Measurements from ENCODE around the gene FAM163B.

FAM163B gene

DNA sequence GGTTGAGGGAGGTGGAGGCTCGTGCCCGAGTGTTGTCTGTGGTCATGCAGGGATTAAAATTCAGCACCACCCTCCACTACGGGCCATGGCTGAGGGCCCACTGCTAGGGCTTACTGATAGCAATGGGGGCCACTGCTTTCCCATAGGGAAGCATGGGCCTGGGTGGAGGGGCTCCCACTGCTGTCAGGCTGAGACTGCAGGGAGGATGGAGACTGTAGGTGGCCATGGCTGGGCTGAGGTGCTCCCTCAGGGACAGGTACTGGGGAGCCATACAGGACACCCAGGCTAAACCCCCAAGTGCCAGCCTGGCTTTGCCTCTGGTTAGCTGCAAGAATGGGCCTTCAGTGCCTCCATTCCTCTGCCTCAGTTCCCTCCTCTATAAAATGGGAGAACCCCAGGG lies 26.1 kb downstream of the FAM163B start:
- TF ChIP-seq ZNF239 (tag by site-specific recombination; IDR thresholded peaks at IDR 0.05) (no peak), MEIS1 (CRISPR knock-in tag; IDR thresholded peaks at IDR 0.05; ENCODE audit: borderline replicate concordance) (no peak), ZNF248 (tag by site-specific recombination; IDR thresholded peaks at IDR 0.05) (no peak), ZNF785 (tag by site-specific recombination; IDR thresholded peaks at IDR 0.05) (no peak), ZNF274 (IDR thresholded peaks at IDR 0.05; ENCODE audit: low read length) (no peak), ZNF274 (tag by site-specific recombination; IDR thresholded peaks at IDR 0.05; ENCODE audit: borderline replicate concordance) (no peak), MZF1 (tag by site-specific recombination; IDR thresholded peaks at IDR 0.05; ENCODE audit: borderline replicate concordance) (no peak), ZNF350 (tag by site-specific recombination; IDR thresholded peaks at IDR 0.05) (no peak), GLI2 (tag by site-specific recombination; IDR thresholded peaks at IDR 0.05; ENCODE audit: borderline replicate concordance, low read depth) (no peak), ZNF707 (tag by site-specific recombination; IDR thresholded peaks at IDR 0.05) (no peak), ZNF266 (tag by site-specific recombination; IDR thresholded peaks at IDR 0.05; ENCODE audit: low read depth) (no peak), PRDM1 (tag by site-specific recombination; IDR thresholded peaks at IDR 0.05) (no peak), ZNF354C (tag by site-specific recombination; IDR thresholded peaks at IDR 0.05; ENCODE audit: borderline replicate concordance, low read depth) (no peak), ZNF610 (tag by site-specific recombination; IDR thresholded peaks at IDR 0.05; ENCODE audit: borderline replicate concordance) (no peak), ZNF561 (tag by site-specific recombination; IDR thresholded peaks at IDR 0.05; ENCODE audit: borderline replicate concordance) (no peak), ZNF292 (tag by site-specific recombination; IDR thresholded peaks at IDR 0.05; ENCODE audit: borderline replicate concordance, low read depth) (no peak), KLF7 (tag by site-specific recombination; IDR thresholded peaks at IDR 0.05; ENCODE audit: borderline replicate concordance) (no peak), OVOL3 (tag by site-specific recombination; IDR thresholded peaks at IDR 0.05) (no peak)
- TF ChIP-seq, protein P1, sequence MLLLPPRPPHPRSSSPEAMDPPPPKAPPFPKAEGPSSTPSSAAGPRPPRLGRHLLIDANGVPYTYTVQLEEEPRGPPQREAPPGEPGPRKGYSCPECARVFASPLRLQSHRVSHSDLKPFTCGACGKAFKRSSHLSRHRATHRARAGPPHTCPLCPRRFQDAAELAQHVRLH (tag by site-specific recombination; IDR thresholded peaks at IDR 0.05) = no peak
- TF ChIP-seq, protein P2, sequence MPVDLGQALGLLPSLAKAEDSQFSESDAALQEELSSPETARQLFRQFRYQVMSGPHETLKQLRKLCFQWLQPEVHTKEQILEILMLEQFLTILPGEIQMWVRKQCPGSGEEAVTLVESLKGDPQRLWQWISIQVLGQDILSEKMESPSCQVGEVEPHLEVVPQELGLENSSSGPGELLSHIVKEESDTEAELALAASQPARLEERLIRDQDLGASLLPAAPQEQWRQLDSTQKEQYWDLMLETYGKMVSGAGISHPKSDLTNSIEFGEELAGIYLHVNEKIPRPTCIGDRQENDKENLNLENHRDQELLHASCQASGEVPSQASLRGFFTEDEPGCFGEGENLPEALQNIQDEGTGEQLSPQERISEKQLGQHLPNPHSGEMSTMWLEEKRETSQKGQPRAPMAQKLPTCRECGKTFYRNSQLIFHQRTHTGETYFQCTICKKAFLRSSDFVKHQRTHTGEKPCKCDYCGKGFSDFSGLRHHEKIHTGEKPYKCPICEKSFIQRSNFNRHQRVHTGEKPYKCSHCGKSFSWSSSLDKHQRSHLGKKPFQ (tag by site-specific recombination; IDR thresholded peaks at IDR 0.05) = no peak
- TF ChIP-seq, protein P3, sequence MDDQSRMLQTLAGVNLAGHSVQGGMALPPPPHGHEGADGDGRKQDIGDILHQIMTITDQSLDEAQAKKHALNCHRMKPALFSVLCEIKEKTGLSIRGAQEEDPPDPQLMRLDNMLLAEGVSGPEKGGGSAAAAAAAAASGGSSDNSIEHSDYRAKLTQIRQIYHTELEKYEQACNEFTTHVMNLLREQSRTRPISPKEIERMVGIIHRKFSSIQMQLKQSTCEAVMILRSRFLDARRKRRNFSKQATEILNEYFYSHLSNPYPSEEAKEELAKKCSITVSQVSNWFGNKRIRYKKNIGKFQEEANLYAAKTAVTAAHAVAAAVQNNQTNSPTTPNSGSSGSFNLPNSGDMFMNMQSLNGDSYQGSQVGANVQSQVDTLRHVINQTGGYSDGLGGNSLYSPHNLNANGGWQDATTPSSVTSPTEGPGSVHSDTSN (CRISPR knock-in tag; IDR thresholded peaks at IDR 0.05) = no peak
- Histone ChIP-seq H3K4me3 (ENCODE audit: low read depth, low read length) (no peak overlapping the region), H3K36me3 (ENCODE audit: control insufficient read depth in 2 of 2, insufficient read depth in 1 of 2, low read length in 2 of 2) (no peaks in the 10 kb centered on the region), H3K4me1 (ENCODE audit: control insufficient read depth, insufficient read depth, low read length) (peaks cover 13% of the 10 kb centered on the region), H3K9me3 (ENCODE audit: control insufficient read depth, insufficient read depth, low read depth, low read length) (no peaks in the 10 kb centered on the region), H3K27ac (ENCODE audit: extremely low read depth, low read depth, low read length) (no peak overlapping the region)
- ChIA-PET POLR2A (no interaction called here), CTCF (no interaction called here)

DNA sequence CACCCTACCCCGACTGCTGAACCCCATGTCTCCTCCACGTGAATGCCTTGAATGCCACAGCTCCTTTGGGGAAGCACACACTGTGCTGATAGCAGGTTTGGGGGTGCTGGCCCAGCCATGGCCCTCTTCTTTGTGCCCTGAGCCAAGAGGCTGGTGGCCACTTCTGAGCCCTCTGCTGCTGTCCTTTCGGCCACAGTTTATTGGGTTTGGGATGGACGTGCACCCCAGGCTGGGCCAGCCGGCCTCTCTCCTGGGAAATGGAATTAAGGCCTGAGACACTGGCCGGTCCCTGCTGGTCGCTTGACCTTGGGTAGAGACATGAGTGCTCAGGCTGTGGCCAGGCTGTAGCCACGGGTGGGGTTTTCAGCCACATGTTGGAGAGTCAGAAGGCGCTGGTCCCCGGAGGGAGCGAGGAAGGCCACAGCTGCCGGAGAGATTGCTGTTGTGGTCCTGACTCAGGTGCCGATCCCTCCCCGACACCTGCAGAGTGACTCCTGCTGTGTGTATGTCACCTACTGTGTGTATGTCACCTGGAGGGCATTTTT lies 26.6 kb downstream of the FAM163B start:
- ChIA-PET POLR2A (no interaction called here), CTCF (interaction anchor here (0.7 kb wide), 1 partner anchor 144 kb away, joined by 3 read pairs; no protein-coding TSS in a partner anchor)
- Histone ChIP-seq H3K27ac (ENCODE audit: extremely low read depth, low read depth, low read length) (no peak overlapping the region), H3K36me3 (ENCODE audit: control insufficient read depth in 2 of 2, insufficient read depth in 1 of 2, low read length in 2 of 2) (no peaks in the 10 kb centered on the region), H3K9me3 (ENCODE audit: control insufficient read depth, insufficient read depth, low read depth, low read length) (no peaks in the 10 kb centered on the region), H3K4me1 (ENCODE audit: control insufficient read depth, insufficient read depth, low read length) (peaks cover 13% of the 10 kb centered on the region), H3K4me3 (ENCODE audit: low read depth, low read length) (no peak overlapping the region)
- no peak for TF ChIP-seq GLIS2 (tag by site-specific recombination; IDR thresholded peaks at IDR 0.05)
- no peak for TF ChIP-seq ZNF354C (tag by site-specific recombination; IDR thresholded peaks at IDR 0.05; ENCODE audit: borderline replicate concordance, low read depth)
- TF ChIP-seq, protein P4, sequence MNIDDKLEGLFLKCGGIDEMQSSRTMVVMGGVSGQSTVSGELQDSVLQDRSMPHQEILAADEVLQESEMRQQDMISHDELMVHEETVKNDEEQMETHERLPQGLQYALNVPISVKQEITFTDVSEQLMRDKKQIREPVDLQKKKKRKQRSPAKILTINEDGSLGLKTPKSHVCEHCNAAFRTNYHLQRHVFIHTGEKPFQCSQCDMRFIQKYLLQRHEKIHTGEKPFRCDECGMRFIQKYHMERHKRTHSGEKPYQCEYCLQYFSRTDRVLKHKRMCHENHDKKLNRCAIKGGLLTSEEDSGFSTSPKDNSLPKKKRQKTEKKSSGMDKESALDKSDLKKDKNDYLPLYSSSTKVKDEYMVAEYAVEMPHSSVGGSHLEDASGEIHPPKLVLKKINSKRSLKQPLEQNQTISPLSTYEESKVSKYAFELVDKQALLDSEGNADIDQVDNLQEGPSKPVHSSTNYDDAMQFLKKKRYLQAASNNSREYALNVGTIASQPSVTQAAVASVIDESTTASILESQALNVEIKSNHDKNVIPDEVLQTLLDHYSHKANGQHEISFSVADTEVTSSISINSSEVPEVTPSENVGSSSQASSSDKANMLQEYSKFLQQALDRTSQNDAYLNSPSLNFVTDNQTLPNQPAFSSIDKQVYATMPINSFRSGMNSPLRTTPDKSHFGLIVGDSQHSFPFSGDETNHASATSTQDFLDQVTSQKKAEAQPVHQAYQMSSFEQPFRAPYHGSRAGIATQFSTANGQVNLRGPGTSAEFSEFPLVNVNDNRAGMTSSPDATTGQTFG (tag by site-specific recombination; IDR thresholded peaks at IDR 0.05; ENCODE audit: borderline replicate concordance) = no peak
- no peak for TF ChIP-seq ZNF571 (tag by site-specific recombination; IDR thresholded peaks at IDR 0.05)
- no peak for TF ChIP-seq ZNF530 (tag by site-specific recombination; IDR thresholded peaks at IDR 0.05; ENCODE audit: low read depth)
- TF ChIP-seq ZNF138 (tag by site-specific recombination; IDR thresholded peaks at IDR 0.05; ENCODE audit: borderline replicate concordance) = no peak
- no peak for TF ChIP-seq ZNF10 (tag by site-specific recombination; IDR thresholded peaks at IDR 0.05)
- TF ChIP-seq ZNF707 (tag by site-specific recombination; IDR thresholded peaks at IDR 0.05) = no peak
- TF ChIP-seq ZNF654 (tag by site-specific recombination; IDR thresholded peaks at IDR 0.05; ENCODE audit: low read depth) = no peak
- TF ChIP-seq ZNF366 (tag by site-specific recombination; conservative IDR thresholded peaks at IDR 0.05) = no peak
